B cell (primary cell): ENCODE results near the gene MAP3K20. TPM values are rescaled to one million over a fixed set of nuclear protein-coding genes. Genes with fewer than 3 reads are reported as not detected.

Experiments used
- ATAC-seq: fragments of 200-7000 bp; cut with Tn5 transposase; one replicate; pipeline ENCODE4 v1.10.0; 2021; ENCODE audit warnings: low read depth, mild to moderate bottlenecking, moderate number of reproducible peaks, moderate library complexity
- CTCF ChIA-PET: fragments of 350-600 bp; sonication (Branson Sonifier 250); formaldehyde crosslinking; loops from one replicate; lab custom pipeline; 2021; ENCODE audit warnings: antibody characterized with exemption, inconsistent platforms; lab: Charles Lee
- POLR2A ChIA-PET: fragments of 350-600 bp; sonication (Branson Sonifier 250); formaldehyde crosslinking; loops from one replicate; lab custom pipeline; 2021; ENCODE audit warnings: antibody characterized with exemption; lab: Charles Lee
- DNase-seq: peaks from one replicate; pipeline ENCODE4 v3.0.0; 2013
- H2AFZ ChIP-seq: 2 replicates; pipeline ENCODE4 v1.6.1; 2012; ENCODE audit warnings: mild to moderate bottlenecking, low read depth, low read length; ENCODE audit not compliant: insufficient read depth, poor library complexity, severe bottlenecking
- H3K27ac ChIP-seq, 2 donors: 1 replicate in 1 of 2; 2 replicates in 1 of 2; pipeline ENCODE4 v1.5.1; 2012 to 2013; ENCODE audit warnings: low read length in 2 of 2, mild to moderate bottlenecking in 2 of 2, moderate library complexity in 1 of 2
- H3K27me3 ChIP-seq, 4 experiments: fragments of 200-600 bp in 1 of 4; sonication (generic) in 1 of 4; replicated peaks in 1 of 4; 1 replicate in 2 of 4; 2 replicates in 2 of 4; pipeline versions ENCODE4 v1.6.1 to v1.7.0; 2013 to 2016; ENCODE audit warnings: low read length in 3 of 4, mild to moderate bottlenecking in 2 of 4, mixed read lengths in 1 of 4, moderate library complexity in 1 of 4; ENCODE audit not compliant: insufficient read depth in 4 of 4, control insufficient read depth in 3 of 4; ENCODE audit errors: control extremely low read depth in 1 of 4
- H3K36me3 ChIP-seq, 2 experiments: replicated peaks in 1 of 2; 1 replicate in 1 of 2; 2 replicates in 1 of 2; pipeline versions ENCODE4 v1.6.1 to v1.7.1; 2013; ENCODE audit warnings: low read length in 1 of 2; ENCODE audit not compliant: insufficient read depth in 2 of 2, control insufficient read depth in 1 of 2; ENCODE audit errors: control extremely low read depth in 1 of 2, extremely low read depth in 1 of 2
- H3K4me1 ChIP-seq, 2 donors: fragments of 200-600 bp in 1 of 2; sonication (generic) in 1 of 2; 1 replicate in 1 of 2; 2 replicates in 1 of 2; pipeline versions ENCODE4 v1.5.1 to v1.6.1; 2013 to 2017; ENCODE audit warnings: low read length in 2 of 2; ENCODE audit not compliant: control insufficient read depth in 2 of 2, insufficient read depth in 2 of 2
- H3K4me2 ChIP-seq: replicated peaks from 2 replicates; pipeline ENCODE3; 2012; ENCODE audit warnings: mild to moderate bottlenecking, low read depth, low read length; ENCODE audit not compliant: poor library complexity, severe bottlenecking
- H3K4me3 ChIP-seq, 5 experiments: fragments of 200-600 bp in 1 of 5; sonication (generic) in 1 of 5; 1 replicate in 3 of 5; 2 replicates in 2 of 5; pipeline versions ENCODE4 v1.5.1 to v1.7.0; 2011 to 2016; ENCODE audit warnings: low read length in 4 of 5, mild to moderate bottlenecking in 4 of 5, low read depth in 2 of 5, control low read depth in 1 of 5, moderate library complexity in 1 of 5; ENCODE audit not compliant: insufficient read depth in 1 of 5; ENCODE audit errors: control extremely low read depth in 1 of 5, extremely low read depth in 1 of 5
- H3K79me2 ChIP-seq: fragments of 200-600 bp; sonication (generic); one replicate; pipeline ENCODE4 v1.6.0; 2016; ENCODE audit warnings: low read length; ENCODE audit not compliant: control insufficient read depth, insufficient read depth
- H3K9ac ChIP-seq: fragments of 200-600 bp; sonication (generic); 2 replicates; pipeline ENCODE4 v1.6.1; 2017; ENCODE audit warnings: mild to moderate bottlenecking, low read length, moderate library complexity
- H3K9me3 ChIP-seq, 3 donors: one replicate each; pipeline versions ENCODE4 v1.6.1 to v1.7.1; 2013; ENCODE audit warnings: low read length in 2 of 3; ENCODE audit not compliant: control insufficient read depth in 2 of 3, insufficient read depth in 1 of 3; ENCODE audit errors: control extremely low read depth in 1 of 3
- H4K20me1 ChIP-seq: 2 replicates; pipeline ENCODE4 v1.6.0; 2012; ENCODE audit warnings: mild to moderate bottlenecking, low read length; ENCODE audit not compliant: insufficient read depth, control insufficient read depth, poor library complexity, severe bottlenecking
- H3K27ac Mint-ChIP-seq: one replicate; pipeline ENCODE4 v1.8.0; 2021; ENCODE audit warnings: mixed read lengths
- H3K27me3 Mint-ChIP-seq: one replicate; pipeline ENCODE4 v1.8.0; 2021; ENCODE audit warnings: mixed read lengths
- H3K4me1 Mint-ChIP-seq: one replicate; pipeline ENCODE4 v1.8.0; 2021; ENCODE audit warnings: mixed read lengths
- H3K4me3 Mint-ChIP-seq: one replicate; pipeline ENCODE4 v1.8.0; 2021; ENCODE audit warnings: mixed read lengths
- H3K9me3 Mint-ChIP-seq: one replicate; pipeline ENCODE4 v1.8.0; 2022; ENCODE audit warnings: mixed read lengths; ENCODE audit not compliant: insufficient read depth
- CTCF ChIP-seq: fragments of 200-600 bp; IDR thresholded peaks from one replicate; pipeline ENCODE4 v1.8.0; 2022; ENCODE audit warnings: antibody characterized with exemption, mild to moderate bottlenecking
- EZH2 ChIP-seq: IDR thresholded peaks from 2 replicates; pipeline ENCODE4 v1.6.1; 2012; ENCODE audit warnings: borderline replicate concordance, low read depth, mild to moderate bottlenecking, moderate library complexity, low read length; ENCODE audit not compliant: insufficient read depth, poor library complexity, severe bottlenecking
- WGBS: methylation state at CpG from one replicate; pipeline ENCODE4 v1.1.5; 2013; ENCODE audit warnings: missing lambda C conversion rate; ENCODE audit not compliant: insufficient coverage; 5-methylcytosine and 5-hydroxymethylcytosine counted together
- intact Hi-C: fragments of 100-400 bp; cut with micrococcal nuclease; formaldehyde crosslinking; loops from one replicate; pipeline ENCODE4 v1.10.0; 2022
- polyA plus RNA-seq: library from polyadenylated mRNA; depleted of rRNA; stranded (reverse); fragments of >200 nt; gene quantifications from 2 replicates; pipeline ENCODE4 v1.2.3, GENCODE V29; 2012
- total RNA-seq, 2 donors: library from RNA; stranded (reverse); fragments of 120-200 nt in 1 of 2; gene quantifications; 1 replicate in 1 of 2; 2 replicates in 1 of 2; pipeline versions ENCODE4 v1.2.3 to v1.2.4, GENCODE V29; 2013 to 2022

Gene MAP3K20
- total and polyA plus RNA-seq, 2 donors (not counting 1 experiment from before 2014, with no cell fraction given) = 2.2 to 9.1 TPM

DNA sequence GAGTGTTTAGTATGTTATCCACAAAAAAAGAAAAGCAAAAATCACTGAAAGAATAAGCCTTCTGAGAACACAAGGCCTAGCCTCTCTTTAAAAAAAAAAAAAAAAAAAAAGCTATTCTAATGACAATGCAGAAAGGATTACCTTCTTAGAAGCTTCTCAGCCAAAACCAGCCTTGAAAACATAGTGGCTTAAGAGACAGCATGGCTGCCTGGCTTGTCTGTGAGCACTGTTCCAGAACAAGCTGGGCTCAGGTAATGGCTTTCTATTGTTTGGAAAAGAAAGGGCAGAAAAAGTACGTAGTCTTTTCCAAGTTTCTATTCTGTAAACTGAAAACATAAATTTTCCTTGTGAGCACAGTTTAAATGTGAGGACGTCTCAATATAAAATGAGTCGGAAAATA lies 119.5 kb downstream of the MAP3K20 start:
- POLR2A ChIA-PET = no interaction called here
- CTCF ChIA-PET = interaction anchor here (0.7 to 0.8 kb wide), 2 partner anchors 102 to 167 kb away, joined by 3 to 5 read pairs; no protein-coding TSS in a partner anchor

DNA sequence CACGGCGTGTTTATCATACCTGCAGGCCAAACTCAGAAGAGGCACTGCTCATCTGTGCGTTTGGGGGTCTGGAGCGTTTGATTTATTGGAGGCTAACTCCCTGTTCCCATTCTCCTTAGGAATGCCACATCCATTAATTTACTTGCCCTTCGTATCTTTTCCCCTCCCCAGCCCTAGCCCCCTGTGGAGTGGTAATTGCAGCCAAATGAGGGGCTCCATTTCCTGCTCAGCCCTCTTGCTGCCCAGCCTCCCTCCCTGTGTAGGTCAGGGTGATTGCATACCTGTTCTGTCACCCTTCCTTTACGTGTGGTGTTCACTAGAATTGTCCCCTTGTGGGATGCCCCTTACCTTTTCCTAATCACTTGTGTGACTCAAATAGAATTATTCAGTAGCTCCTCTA lies 120.4 kb downstream of the MAP3K20 start:
- Histone ChIP-seq H3K36me3 (peaks cover 0 to 11% of the 10 kb centered on the region in 2 experiments), H3K27ac (no peak overlapping the region), H3K4me2 (no peak overlapping the region), H3K9ac (no peak overlapping the region), H3K27me3 (no peaks in the 10 kb centered on the region), H2AFZ (no peak overlapping the region), H3K4me3 (no peak overlapping the region), H3K4me1 (no peaks in the 10 kb centered on the region), H3K79me2 (no peaks in the 10 kb centered on the region), H3K9me3 (no peaks in the 10 kb centered on the region), H4K20me1 (no peaks in the 10 kb centered on the region)
- no peak for TF ChIP-seq CTCF
- no peak for TF ChIP-seq EZH2
- 93% methylated on average over 3 of the region's 6 CpGs for WGBS
- intact Hi-C loops = no loop called here
- Mint-ChIP-seq H3K4me3 (no peak overlapping the region), H3K9me3 (no peaks in the 10 kb centered on the region), H3K27ac (no peak overlapping the region), H3K4me1 (no peaks in the 10 kb centered on the region), H3K27me3 (no peaks in the 10 kb centered on the region)
- ChIA-PET POLR2A (no interaction called here), CTCF (interaction anchor here (1.1 kb wide), 1 partner anchor 14 kb away, joined by 5 read pairs; no protein-coding TSS in a partner anchor)
- DNase-seq = no peak
- no peak for ATAC-seq

More for the DNA sequence above, 119.5 kb downstream of the MAP3K20 start:
- no peak overlapping the region for H3K27ac Mint-ChIP-seq
- no peak overlapping the region for H3K4me3 Mint-ChIP-seq
- no peak overlapping the region for H3K27ac ChIP-seq
- intact Hi-C loops = no loop called here
- WGBS = 100% methylated on average over 1 of the region's 3 CpGs
- no peaks in the 10 kb centered on the region for H4K20me1 ChIP-seq
- no peak overlapping the region for H2AFZ ChIP-seq
- peaks cover 0 to 11% of the 10 kb centered on the region in 2 experiments for H3K36me3 ChIP-seq
- no peak overlapping the region for H3K4me2 ChIP-seq
- no peaks in the 10 kb centered on the region for H3K79me2 ChIP-seq
- H3K9me3 Mint-ChIP-seq = no peaks in the 10 kb centered on the region
- H3K9me3 ChIP-seq = no peaks in the 10 kb centered on the region
- ATAC-seq = no peak
- no peaks in the 10 kb centered on the region for H3K4me1 ChIP-seq
- no peaks in the 10 kb centered on the region for H3K27me3 Mint-ChIP-seq
- H3K4me3 ChIP-seq = no peak overlapping the region
- H3K9ac ChIP-seq = no peak overlapping the region
- TF ChIP-seq CTCF = no peak
- no peak for TF ChIP-seq EZH2
- no peak for DNase-seq
- H3K27me3 ChIP-seq = no peaks in the 10 kb centered on the region
- no peaks in the 10 kb centered on the region for H3K4me1 Mint-ChIP-seq
